Mesodermal cell (in vitro differentiated cells): ENCODE measurements around the gene ROCK2.
A peak's percentile ranks its signal among the peaks of the same experiment; 100 is the strongest.

Source experiments
- H3K27ac ChIP-seq: 2 replicates; pipeline ENCODE4 v1.7.0; 2013; ENCODE audit warnings: mild to moderate bottlenecking, low read depth, low read length, moderate library complexity; ENCODE audit not compliant: severe bottlenecking
- H3K36me3 ChIP-seq: 2 replicates; pipeline ENCODE4 v1.7.1; 2013; ENCODE audit warnings: mild to moderate bottlenecking, low read length, moderate library complexity; ENCODE audit not compliant: control insufficient read depth, insufficient read depth
- H3K4me1 ChIP-seq: one replicate; pipeline ENCODE4 v1.7.1; 2013; ENCODE audit warnings: mild to moderate bottlenecking, low read length; ENCODE audit not compliant: insufficient read depth, control insufficient read depth, poor library complexity, severe bottlenecking
- H3K4me3 ChIP-seq: 2 replicates; pipeline ENCODE4 v1.7.0; 2013; ENCODE audit warnings: low read length, control low read depth, mild to moderate bottlenecking; ENCODE audit not compliant: insufficient read depth, poor library complexity, severe bottlenecking; ENCODE audit errors: extremely low read depth
- H3K9me3 ChIP-seq: 2 replicates; pipeline ENCODE4 v1.7.1; 2013; ENCODE audit warnings: mild to moderate bottlenecking, low read length, moderate library complexity; ENCODE audit not compliant: control insufficient read depth
- WGBS, 2 experiments: methylation state at CpG; one replicate each; pipeline ENCODE4 v1.1.5; 2013; ENCODE audit warnings: missing lambda C conversion rate in 2 of 2; ENCODE audit not compliant: insufficient coverage in 2 of 2; 5-methylcytosine and 5-hydroxymethylcytosine counted together

ROCK2 gene

GRCh38 chr2:11292464-11293255 is 51.8 kb downstream of the ROCK2 start:
- peaks cover 5% of the 10 kb centered on the region for H3K9me3 ChIP-seq
- H3K27ac ChIP-seq: peak overlapping the region; percentile 46
- H3K36me3 ChIP-seq: no peaks in the 10 kb centered on the region
- H3K4me1 ChIP-seq: no peaks in the 10 kb centered on the region
- 63 to 68% methylated on average over 2 of the region's 3 CpGs for WGBS, 2 experiments
- H3K4me3 ChIP-seq: no peak overlapping the region

DNA sequence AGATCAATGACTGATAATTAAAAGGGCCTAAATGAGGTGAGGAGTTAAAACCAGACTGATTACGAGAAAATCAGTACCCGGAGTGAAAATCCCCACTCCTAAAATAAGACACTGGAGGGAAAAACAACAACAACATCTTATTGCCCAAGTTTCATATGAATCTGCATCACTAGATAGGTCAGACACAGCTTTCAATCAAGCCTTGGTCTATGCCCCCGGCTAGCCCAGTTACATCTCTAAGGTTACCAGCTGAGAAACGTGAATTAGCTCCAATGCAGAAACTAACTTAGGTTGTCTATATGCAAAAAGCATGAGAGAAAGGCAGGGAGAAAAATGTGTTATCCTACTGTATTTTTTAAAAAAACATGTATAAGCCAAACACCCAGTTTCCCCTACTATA is 53.7 kb downstream of the ROCK2 start:
- Histone ChIP-seq H3K4me3 (no peak overlapping the region), H3K4me1 (no peaks in the 10 kb centered on the region), H3K27ac (no peak overlapping the region), H3K36me3 (peaks cover 9% of the 10 kb centered on the region), H3K9me3 (peaks cover 5% of the 10 kb centered on the region)
- WGBS, 2 experiments: 90 to 100% methylated on average over 1 to 3 of the region's 4 CpGs

GRCh38 chr2:11290211-11290610 is 54.2 kb downstream of the ROCK2 start:
- no peak overlapping the region for H3K27ac ChIP-seq
- H3K9me3 ChIP-seq: peaks cover 5% of the 10 kb centered on the region
- WGBS, 2 experiments: 90% methylated on average over 2 of the region's 3 CpGs
- no peaks in the 10 kb centered on the region for H3K4me1 ChIP-seq
- no peak overlapping the region for H3K4me3 ChIP-seq
- H3K36me3 ChIP-seq: peaks cover 15% of the 10 kb centered on the region

- Histone ChIP-seq H3K27ac (no peak overlapping the region), H3K4me1 (no peaks in the 10 kb centered on the region), H3K36me3 (peaks cover 32% of the 10 kb centered on the region), H3K9me3 (peaks cover 13% of the 10 kb centered on the region), H3K4me3 (no peak overlapping the region)
- WGBS, 2 experiments: 40 to 100% methylated on average over 1 of the region's 3 CpGs
Measured at GRCh38 chr2:11288431-11288830, 56.0 kb downstream of the ROCK2 start.

DNA sequence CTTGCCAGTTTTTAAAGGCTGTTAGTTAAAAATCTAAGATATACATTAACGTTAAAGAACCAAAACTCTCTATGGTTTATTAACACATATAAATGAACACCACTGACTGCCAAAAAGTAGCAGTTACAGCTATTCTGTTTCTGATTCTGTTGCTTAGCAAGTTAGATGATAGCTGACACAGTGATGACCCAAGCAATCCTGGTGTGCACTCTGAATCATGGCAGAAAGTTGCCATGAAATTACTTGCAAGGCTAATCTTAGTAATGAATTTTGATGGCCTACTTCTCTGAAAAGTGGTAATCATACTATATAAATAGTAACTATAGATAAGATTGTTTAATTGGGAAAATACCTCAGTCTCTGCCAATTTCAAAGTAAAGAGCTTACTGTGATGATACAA is 57.7 kb downstream of the ROCK2 start:
- Histone ChIP-seq H3K4me3 (no peak overlapping the region), H3K9me3 (peaks cover 8% of the 10 kb centered on the region), H3K4me1 (no peaks in the 10 kb centered on the region), H3K36me3 (peaks cover 46% of the 10 kb centered on the region), H3K27ac (no peak overlapping the region)
- no CpG with 5 or more reads among the region's 1 CpG for WGBS, 2 experiments

- Histone ChIP-seq H3K27ac (no peak overlapping the region), H3K9me3 (peaks cover 8% of the 10 kb centered on the region), H3K4me1 (no peaks in the 10 kb centered on the region), H3K4me3 (no peak overlapping the region), H3K36me3 (peaks cover 48% of the 10 kb centered on the region)
Measured at GRCh38 chr2:11286323-11286722, 58.1 kb downstream of the ROCK2 start.

- Histone ChIP-seq H3K36me3 (peaks cover 49% of the 10 kb centered on the region), H3K27ac (no peak overlapping the region), H3K9me3 (peaks cover 8% of the 10 kb centered on the region), H3K4me3 (no peak overlapping the region), H3K4me1 (no peaks in the 10 kb centered on the region)
- no CpG with 5 or more reads among the region's 2 CpGs for WGBS, 2 experiments
Measured at GRCh38 chr2:11285499-11285898, 58.9 kb downstream of the ROCK2 start.

DNA sequence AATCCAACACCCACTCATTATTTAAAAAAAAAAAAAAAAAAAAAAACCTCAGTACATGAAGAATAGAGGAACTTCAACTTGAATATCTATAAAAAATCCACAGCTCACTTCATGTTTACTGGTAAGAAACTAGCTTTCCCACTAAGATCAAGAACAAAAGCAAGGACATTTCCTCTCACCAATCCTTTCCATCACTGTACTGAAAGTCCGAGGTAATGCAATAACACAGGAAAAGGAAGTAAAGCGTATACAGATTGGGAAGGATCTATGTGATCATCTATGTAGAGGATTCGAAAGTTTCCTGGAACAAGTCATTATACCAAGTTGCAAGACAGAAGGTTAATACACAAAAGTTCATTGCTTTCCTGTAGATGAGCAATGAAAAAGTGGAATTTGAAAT is 63.2 kb downstream of the ROCK2 start:
- Histone ChIP-seq H3K36me3 (peaks cover 64% of the 10 kb centered on the region), H3K27ac (no peak overlapping the region), H3K4me3 (no peak overlapping the region), H3K4me1 (no peaks in the 10 kb centered on the region), H3K9me3 (peaks cover 8% of the 10 kb centered on the region)
- 100% methylated on average over 2 of the region's 3 CpGs; no CpG with 5 or more reads in 1 of the 2 experiments for WGBS, 2 experiments

GRCh38 chr2:11280713-11281112 is 63.7 kb downstream of the ROCK2 start:
- peaks cover 59% of the 10 kb centered on the region for H3K36me3 ChIP-seq
- H3K4me3 ChIP-seq: no peak overlapping the region
- no CpG with 5 or more reads among the region's 3 CpGs for WGBS, 2 experiments
- peaks cover 8% of the 10 kb centered on the region for H3K9me3 ChIP-seq
- no peaks in the 10 kb centered on the region for H3K4me1 ChIP-seq
- no peak overlapping the region for H3K27ac ChIP-seq

DNA sequence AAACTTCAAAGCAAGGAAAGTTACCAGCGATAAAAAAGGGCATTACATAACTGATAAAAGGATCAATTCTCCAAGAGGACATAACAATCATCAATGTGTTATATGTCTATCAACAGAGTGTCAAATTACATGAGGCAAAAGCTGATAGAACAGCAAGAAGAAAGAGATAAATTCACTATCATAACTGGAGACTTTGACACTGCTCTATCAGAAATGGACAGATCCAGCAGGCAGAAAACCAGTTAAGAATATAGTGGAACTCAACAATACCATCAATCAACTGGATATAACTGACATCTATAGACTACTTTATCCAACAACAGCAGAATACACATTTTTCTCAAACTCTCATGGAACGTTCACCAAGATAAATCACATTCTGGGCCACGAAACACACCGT is 65.0 kb downstream of the ROCK2 start:
- WGBS, 2 experiments: 94 to 100% methylated on average over 2 of the region's 4 CpGs

DNA sequence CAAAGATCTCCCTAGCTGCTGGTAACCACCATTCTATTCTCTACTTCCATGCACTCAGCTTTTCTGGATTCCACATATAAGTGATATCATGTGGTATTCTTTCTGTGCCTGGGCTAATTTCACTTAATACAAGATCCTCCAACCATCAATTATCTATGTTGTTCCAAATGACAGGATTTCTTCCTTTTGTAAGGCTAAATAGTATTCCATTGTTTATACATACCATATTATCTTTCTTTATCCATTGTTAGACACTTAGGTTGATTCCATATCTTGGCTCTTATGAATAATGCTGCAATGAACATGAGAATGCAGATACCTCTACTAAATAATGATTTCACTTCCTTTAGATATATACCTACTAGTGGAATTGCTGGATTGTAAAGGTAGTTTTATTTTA is 66.2 kb downstream of the ROCK2 start:
- Histone ChIP-seq H3K9me3 (no peaks in the 10 kb centered on the region), H3K36me3 (peaks cover 36% of the 10 kb centered on the region), H3K4me3 (no peak overlapping the region), H3K4me1 (no peaks in the 10 kb centered on the region), H3K27ac (no peak overlapping the region)

More for the DNA sequence above, 65.0 kb downstream of the ROCK2 start:
- H3K9me3 ChIP-seq: peaks cover 8% of the 10 kb centered on the region
- H3K4me3 ChIP-seq: no peak overlapping the region
- H3K36me3 ChIP-seq: peaks cover 46% of the 10 kb centered on the region
- no peaks in the 10 kb centered on the region for H3K4me1 ChIP-seq
- H3K27ac ChIP-seq: no peak overlapping the region
